Measurements from ENCODE around the gene ACER3.
"Not testable (repeated sequence)": the region's sequence is repeated elsewhere in the genome, so short reads cannot be mapped to it uniquely, and the experiment has no call there.

The ACER3 gene

DNA sequence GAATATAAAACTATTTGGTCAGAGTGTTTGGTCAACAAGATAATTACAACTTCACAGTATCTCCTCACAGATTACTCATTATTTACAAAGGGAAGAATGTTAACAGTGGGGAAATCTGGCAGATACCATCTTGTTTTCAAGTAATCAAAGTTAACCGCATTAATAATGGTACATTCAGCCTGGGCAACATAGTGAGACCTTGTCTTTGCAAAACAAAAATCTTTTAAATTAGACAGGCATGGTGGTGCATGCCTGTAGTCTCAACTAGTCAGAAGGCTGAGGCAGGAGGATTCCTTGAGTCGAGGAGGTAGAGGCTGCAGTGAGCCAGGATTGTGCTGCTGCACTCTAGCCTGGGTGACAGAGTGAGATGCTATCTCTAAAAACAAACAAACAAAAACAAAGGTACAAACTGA lies 78.5 kb downstream of the ACER3 start:
- no peak for DNase-seq

DNA sequence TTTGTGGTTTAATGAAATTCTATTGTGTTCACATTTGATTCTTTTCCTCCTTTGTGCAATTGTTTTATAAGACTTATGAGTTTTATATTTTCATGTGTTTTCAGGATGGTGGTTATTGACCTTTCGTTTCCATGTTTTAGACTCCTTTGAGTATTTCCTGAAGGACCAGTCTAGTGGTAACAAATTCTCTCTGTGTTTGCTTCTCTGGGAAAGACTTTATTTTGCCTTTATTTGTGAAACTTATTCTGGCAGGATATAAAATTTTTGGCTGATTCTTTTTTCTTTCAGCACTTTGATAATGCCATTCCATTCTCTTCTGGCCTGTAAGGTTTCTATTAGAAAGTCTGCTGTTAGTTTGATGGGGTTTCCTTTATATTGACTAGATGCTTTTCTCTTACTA lies 83.5 kb downstream of the ACER3 start:
- no peak for DNase-seq

DNA sequence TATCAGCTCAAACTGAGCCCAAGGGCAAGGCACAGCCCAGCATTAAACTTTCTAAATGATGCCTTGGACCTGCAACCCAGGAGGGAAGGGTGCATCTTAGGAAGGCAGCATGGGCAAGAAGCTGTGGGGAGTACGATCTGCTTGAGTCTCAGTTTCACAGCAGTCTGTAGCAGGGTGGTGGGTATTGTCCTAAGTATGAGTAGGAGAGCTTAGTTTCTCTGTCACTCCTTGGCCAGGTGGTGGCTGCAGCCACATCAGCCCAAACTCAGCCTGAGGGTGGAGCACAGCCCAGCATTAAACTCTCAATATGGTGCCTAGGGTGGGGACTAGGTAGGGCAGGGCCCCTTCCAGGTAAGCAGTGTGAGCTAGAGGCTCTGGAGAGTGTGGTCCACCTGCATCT lies 85.5 kb downstream of the ACER3 start:
- DNase-seq: no peak

DNA sequence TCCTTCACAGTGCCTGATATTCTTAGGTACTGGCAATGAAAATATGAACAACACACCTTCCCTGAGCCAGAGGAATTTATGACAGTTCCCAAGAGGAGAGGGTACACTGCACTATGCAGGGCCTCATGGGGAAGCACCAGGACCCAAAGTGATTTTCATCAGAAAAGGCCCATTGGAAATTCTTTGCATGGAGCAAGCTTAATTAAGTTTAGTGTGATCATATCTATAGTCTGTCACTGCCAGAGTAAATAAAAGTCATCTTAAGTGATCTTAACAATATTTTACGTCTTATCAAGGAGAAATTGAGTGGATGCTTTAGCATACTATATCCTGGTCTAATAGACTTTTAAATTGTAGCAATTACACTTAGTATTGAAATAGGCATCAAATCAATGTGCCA lies 86.5 kb downstream of the ACER3 start:
- no peak for DNase-seq

DNA sequence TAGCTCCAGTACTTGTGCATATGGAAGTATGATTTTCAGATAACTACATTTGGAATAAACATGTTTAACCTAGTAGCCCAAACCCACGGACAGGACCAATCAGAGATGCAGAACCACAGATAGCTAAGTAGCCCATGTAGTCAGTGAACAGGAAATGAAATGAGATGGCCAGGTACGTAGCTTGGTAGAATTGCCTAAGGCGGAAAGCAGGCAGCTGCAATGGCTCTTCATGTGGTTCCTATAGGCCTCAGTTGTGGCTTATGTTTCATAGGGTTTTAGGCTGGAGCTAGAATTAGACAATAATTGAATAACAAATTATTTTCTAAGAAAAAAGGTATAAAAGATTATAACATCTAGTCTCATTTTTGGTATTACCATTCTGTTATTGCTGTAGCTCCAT lies 87.1 kb downstream of the ACER3 start:
- DNase-seq: no peak

DNA sequence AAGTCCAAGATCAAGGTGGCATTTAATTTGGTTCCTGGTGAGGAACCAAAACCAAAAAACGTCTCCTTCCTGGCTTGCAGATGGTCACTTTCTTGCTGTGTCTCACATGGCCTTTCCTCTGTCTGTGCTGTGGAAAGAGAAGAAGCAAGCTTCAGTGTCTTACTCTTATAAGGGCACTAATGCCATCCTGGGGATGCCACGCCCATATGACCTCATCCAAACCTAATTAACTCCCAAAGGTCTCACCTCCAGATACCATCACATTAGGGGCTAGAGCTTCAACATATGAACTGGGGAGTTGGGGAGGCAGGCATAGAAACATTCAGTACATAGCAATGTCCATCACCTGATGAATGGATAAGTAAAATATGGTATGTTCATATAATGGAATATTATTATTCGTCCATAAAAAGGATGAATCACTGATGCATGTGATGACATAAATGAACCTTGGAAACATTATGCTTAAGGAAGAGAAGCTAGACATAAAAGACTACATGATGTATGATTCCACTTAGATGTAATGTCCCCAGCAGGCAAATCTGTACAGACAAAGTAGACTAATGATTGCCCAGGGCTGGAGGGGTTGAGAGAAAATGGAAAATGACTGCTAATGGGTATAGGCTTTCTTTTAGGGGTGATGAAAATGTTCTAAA lies 94.9 kb downstream of the ACER3 start:
- DNase-seq: no peak

DNA sequence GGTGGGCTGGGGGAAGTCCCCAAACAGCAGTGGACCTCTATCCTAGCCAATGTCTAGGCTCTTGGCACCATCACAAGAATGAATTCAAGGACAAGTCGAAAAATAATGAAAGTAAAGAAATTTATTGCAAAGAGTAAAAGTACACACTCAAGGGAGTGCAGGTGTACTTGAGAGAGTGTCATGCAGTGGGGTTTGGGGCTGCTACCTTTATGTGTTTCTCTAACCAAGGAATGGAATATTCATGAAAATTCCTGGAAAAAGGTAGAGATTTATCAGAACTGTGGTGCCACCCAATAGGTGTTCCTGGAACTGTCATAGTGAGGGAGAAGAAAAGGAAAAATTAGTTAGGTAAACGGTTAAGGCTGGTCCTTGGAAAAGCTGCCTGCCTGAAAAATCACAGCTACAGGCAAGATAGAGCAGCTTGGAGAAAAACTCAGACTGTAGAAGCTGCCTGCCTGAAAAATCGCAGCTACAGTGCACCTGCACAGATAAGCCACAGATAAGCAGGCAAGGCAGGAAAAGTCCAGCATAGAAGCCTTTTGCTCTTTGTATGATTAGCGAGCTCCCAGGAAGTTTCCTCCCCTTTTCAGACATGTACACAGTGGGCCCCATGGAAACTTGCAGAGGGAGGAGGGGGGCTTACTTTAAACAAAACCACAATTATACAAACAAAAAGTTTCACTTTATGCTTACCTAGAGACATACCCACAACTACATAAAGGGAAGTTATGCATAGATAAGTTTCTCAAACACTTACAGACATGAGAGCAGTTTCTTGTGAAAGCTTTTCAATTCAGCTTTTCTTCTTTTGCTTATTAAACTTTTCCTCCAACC lies 102.1 kb downstream of the ACER3 start:
- no peak for DNase-seq

DNA sequence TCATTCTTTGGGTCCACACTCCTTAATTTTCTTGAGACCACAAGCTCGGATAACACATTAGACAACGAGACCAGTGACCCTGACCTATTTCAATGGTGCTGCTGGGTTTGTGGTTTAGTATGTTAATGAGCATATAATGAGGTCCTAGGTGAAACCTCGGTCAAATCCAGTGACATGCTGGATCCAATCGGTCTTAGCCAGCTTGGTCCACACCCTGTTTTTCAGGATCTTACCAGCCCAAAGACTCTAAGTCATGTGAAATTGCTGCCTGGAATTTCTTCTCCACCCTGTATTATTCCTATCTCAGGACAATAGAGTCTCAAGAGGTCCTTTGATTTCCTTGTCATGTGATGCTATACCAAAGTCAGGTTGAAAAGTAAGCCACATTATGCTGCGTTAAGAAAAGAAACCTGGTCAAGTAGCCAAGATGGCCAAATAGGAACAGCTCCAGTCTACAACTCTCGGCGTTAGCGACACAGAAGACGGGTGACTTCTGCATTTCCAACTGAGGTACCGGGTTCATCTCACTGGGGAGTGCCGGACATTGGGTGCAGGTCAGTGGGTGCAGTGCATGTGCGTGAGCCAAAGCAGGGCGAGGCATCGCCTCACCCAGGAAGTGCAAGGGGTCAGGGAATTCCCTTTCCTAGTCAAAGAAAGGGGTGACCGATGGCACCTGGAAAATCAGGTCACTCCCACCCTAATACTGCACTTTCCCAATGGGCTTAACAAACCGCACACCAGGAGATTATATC lies 102.9 kb downstream of the ACER3 start:
- not testable (repeated sequence) for DNase-seq

DNA sequence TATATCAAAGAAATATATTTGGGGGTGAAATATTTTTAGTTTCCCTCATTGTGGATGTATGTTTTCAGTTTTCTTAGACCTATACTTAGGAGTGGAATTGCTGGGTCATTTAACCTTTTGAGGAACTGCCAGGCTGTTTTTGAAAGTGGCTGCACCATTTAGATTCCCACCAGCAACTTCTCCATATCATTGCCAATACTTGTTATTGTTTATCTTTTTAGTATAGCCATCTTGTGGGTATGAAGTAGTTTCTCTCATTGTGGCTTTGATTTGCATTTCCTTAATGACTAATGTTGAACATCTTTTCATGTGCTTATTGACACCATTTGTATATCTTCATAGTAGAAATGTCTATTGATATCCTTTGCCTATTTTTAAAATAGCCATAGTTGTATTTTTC lies 111.3 kb downstream of the ACER3 start:
- no peak for DNase-seq

DNA sequence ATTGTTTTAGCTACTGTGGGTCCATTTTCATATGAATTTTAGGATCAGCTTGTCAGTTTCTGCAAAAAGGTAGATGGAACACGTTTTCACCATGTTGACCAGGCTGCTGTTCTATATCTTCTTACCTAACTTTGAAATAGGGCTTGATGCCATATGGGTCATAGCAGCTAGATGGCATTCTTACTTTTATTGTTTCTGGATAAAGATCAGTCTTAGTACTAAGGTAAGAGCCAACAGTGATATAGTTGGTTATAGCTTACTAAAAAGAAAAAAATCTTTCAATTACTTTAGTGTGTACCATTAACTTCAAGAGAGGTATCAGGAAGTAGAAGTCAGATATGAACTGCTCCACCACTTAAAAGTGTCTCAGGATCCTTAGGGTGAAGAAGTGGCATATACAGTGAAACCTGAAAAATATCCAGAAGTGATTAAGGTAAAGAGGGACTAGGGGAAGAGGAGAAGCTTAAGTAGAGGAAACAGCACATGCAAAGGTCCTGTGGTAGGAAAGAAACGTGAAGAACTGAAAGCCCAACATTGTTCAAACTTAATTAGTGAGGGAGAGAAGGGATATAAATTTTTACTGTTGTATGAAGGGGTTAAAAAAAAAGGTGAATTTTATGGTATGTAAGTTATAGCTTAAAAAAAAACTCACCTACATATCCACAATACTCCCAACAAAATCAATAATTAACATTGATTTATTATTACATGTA lies 113.6 kb downstream of the ACER3 start:
- no peak for DNase-seq

DNA sequence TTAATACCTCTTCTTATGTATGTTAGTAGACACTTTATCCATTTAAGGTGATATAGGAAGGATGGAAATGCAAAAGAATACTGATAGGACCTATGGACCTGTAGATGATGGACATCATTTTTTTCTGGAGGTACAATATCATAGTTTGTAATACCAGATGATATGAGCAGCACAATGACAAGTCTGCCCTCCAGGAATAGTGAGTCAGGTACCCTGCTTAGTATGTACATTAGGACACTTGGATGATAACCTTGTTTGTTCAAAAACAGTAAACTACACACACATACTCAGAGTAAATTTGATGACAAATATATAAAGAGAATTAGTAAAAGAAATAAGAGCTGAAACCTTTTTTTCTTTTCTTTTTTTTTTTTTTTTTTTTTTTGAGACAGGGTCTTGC lies 114.8 kb downstream of the ACER3 start:
- no peak for DNase-seq

DNA sequence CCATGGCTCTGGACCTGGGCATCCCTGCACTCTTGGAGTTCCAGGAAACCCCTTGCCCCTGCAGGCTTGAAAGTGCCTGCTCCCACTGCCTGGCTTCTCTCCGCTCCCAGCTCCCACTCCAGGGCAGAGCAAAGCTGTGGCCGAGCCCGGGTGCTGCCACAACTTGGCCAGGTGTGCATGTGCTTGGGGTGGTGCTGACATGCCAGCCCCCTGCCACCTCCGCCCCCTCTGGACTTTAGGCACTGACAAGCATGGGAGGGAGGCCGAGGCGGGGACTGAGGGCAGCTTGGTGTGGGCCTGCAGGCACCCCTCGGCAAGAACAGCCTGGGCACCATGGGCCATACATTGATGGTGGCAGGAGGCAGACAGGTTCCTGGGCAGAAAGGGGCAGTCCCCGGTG lies 117.1 kb downstream of the ACER3 start:
- no peak for DNase-seq

DNA sequence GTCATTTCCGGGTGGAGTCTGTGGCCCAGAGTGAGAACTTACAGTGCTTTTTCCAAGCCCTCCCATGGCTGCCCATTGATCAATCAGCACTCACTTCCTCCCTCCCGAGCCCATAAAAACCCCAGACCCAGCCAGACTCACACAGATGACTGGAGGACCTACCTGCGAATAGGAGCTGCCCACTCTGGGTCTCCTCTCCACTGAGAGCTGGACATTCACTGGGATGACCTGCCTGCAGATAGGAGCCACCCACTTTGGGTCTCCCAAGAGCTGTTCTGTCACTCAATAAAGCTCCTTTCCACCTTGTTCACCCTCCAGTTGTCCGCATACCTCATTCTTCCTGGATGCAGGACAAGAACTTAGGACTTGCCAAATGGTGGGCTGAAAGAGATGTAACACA lies 117.5 kb downstream of the ACER3 start:
- DNase-seq: no peak

DNA sequence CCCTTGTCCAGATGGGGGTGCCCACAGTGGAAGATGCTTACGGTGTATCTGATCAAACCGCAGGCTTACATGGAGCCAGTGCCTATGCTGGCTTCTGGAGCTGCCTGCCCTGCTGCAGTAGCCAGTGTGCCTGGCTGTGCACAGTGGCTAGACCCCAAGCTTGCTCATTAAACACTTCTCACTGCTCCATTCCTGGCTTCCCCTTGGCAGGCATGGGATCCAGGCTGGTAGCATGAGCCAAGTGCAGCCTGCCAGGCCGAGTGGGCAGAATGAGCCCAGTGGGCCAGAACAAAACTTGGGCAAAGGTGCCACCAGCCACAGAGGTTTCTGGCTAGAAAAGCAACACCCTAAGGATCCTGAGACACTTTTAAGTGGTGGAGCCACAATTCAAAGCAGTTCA lies 118.1 kb downstream of the ACER3 start:
- DNase-seq: no peak

DNA sequence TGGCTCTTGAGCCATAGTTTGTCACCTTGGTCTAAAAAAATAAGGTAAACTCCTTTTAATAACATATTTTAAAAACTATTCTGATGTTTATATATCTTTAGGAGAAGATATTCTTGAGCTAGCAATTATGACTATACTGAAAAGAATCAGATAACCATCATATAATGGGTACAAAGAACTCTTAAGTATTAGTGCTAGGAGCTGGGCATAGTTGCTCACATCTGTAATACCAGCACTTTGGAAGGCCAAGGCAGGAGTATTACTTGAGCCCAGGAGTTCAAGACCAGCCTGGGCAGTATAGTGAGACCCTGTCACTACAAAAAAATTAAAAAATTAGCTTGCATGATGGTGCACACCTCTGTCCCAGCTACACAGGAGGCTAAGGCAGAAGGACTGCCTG lies 119.5 kb downstream of the ACER3 start:
- no peak for DNase-seq

DNA sequence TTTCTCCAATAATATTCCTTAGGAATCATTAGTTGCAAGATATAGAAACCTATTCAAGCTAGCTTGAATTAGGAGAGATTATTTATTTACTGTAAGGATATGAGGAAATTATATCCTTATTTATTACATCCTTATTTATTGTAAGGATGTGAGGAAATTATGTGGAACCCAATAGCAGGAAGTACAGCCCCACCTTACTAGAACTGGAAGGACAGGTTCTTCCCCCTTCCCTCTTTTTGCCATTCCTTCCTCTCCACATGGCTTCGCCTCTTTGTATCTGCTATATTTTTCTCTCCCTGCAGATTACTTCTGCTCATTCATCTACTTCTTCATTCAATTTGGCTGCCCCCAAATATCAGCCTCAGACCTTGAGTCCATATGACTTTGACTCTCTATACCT lies 124.0 kb downstream of the ACER3 start:
- no peak for DNase-seq

DNA sequence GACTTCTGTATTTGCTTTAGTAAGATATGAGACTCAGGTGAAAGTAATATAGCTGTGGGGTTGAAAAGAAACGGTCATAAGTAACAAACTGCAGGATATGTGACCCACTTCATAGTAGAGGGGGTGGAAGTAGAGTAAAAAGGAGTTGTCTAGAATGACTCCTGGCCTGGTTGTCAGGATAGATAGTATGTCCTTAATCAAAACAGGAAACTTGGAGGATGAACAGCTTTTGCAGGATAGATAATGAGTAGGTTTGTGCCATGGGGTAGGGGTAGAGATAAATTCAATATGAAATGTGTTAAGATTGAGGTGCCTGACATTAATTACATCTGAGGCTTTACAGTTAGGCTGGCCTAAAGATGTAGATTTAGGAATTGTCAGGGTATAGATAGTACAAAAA lies 126.5 kb downstream of the ACER3 start:
- DNase-seq: no peak

DNA sequence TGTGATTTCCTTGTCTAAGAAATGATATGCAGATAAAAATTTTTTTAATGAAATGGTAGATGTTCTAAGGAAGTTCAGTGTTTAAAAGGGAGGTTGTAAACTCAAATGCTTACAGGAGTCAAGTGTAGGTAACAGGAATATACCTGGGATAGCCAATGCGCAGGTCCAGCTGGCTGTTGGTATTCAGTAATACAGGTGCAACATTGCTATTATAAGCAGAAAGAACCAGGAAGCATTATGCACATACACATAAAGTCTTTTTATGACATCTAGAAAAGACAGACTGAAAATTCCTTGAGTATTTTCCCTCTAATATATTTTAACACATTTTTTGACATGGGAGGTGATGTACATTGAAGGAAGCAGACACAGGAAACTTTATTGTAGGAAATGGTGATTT lies 129.9 kb downstream of the ACER3 start:
- no peak for DNase-seq

DNA sequence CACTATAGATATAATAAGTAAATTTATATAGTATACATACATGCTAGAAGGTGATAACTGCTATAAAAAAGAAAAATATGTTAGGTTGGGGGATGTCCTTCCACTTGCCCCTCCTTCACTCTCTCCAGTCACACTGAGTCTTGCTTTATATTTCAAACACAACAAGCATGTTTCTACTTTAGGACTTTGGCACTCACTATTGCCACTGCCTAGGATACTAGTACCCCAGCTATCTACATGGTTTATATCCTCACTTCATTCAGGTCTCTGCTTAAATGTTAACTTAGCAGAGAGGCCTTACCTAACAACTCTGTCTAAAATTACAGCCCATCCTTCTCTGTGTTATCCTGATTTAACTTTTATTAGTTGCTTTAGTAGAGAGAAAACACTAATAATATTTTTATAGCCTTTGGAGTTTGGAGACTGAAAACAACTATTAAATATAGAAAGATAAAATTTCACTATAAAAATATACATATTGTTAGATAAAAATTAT lies 134.4 kb downstream of the ACER3 start:
- DNase-seq: no peak

DNA sequence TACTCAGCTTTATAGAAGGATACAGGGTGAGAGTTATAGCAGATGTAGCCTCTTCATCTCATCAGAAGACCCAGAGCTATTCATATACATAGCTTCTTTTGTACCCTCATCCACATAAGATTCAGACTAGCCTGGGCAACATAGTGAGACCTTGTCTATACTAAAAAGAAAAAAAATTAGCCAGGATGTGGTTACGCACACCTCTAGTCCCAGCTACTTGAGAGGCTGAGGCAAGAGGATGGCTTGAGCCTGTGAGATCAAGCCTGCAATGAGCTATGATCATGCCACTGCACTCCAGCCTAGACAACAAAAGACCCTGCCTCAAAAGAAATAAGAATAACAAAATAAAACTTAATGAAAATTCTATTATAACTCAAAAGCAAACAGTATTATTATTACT lies 136.8 kb downstream of the ACER3 start:
- no peak for DNase-seq

DNA sequence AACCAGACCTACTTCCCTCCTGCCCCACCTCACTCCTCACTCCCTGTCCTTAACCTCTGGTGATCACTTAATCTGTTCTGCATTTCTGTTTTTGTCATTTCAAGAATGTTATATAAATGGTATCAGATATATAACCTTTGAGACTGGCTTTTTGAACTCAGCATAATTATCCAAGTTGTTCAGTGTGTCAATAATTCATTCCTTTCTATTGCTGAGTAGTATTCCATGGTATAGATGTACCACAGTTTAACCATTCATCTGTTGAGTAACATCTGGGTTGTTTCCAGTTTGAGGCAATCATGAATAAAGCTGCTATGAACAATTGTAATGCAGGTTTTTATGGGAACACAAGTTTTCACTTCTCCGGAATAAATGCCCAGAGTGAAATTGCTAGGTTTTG lies 138.9 kb downstream of the ACER3 start:
- DNase-seq: no peak

DNA sequence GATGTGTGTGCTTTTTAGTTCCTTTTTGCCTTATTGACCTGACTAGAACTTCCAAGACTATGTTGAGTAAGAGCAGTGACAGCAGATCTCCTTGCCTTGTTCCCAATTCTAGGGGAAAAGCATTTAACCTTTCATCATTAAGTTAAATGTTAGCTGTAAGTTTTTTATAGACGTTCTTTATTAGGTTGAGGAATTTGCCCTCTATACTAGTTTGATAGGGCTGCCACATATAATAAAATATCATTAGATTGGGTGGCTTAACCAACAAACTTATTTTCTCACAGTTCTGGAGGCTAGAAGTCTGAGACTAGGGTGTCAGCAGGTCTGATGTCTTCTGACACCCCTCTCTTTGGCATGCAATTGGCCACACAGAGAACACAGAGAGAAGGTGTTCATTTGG lies 140.9 kb downstream of the ACER3 start:
- DNase-seq: no peak

DNA sequence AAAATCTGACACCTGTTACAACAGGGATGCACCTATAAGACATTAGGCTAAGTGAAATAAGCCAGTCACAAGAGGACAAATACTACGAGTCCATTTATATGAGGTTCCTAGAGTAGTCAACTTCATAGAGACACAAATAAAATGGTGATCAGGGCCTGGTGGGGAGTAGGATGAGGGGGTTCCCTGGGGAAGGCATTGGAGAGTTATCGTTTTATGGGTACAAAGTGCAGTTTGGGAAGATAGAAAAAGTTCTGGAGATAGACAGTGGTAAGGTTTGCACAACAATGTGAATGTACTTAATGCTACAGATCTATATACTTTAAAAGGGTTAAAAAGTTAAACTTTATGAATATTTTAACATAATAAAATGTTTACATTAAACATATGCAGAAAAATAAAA lies 142.1 kb downstream of the ACER3 start:
- DNase-seq: no peak
